Endodermal cell (in vitro differentiated cells): ENCODE data around the gene SLC34A3. TPM values are rescaled to one million over a fixed set of nuclear protein-coding genes. Genes with fewer than 3 reads are reported as not detected.
"Not testable (repeated sequence)": the region's sequence is repeated elsewhere in the genome, so short reads cannot be mapped to it uniquely, and the experiment has no call there.

Source experiments
- DNase-seq: peaks from one replicate; pipeline ENCODE4 v3.0.0-alpha.2; 2017
- H3K27ac ChIP-seq: 2 replicates; pipeline ENCODE4 v1.5.1; 2013; ENCODE audit warnings: mild to moderate bottlenecking, low read depth, low read length, moderate library complexity
- H3K27me3 ChIP-seq: 2 replicates; pipeline ENCODE4 v1.6.1; 2013; ENCODE audit warnings: mild to moderate bottlenecking, low read length, moderate library complexity; ENCODE audit not compliant: insufficient read depth, control insufficient read depth, poor library complexity, severe bottlenecking
- H3K36me3 ChIP-seq: 2 replicates; pipeline ENCODE4 v1.7.0; 2013; ENCODE audit warnings: mild to moderate bottlenecking, low read length, moderate library complexity; ENCODE audit not compliant: control insufficient read depth, insufficient read depth
- H3K4me1 ChIP-seq: one replicate; pipeline ENCODE4 v1.7.0; 2013; ENCODE audit warnings: low read length; ENCODE audit not compliant: control insufficient read depth, insufficient read depth
- H3K4me3 ChIP-seq: 2 replicates; pipeline ENCODE4 v1.5.1; 2013; ENCODE audit warnings: mild to moderate bottlenecking, low read length, moderate library complexity
- H3K9ac ChIP-seq: 2 replicates; pipeline ENCODE4 v1.6.1; 2013; ENCODE audit warnings: mild to moderate bottlenecking, low read length, moderate library complexity; ENCODE audit not compliant: poor library complexity, severe bottlenecking; ENCODE audit errors: extremely low read depth
- H3K9me3 ChIP-seq: 2 replicates; pipeline ENCODE4 v1.6.1; 2013; ENCODE audit warnings: mild to moderate bottlenecking, low read length, moderate library complexity; ENCODE audit not compliant: control insufficient read depth
- H3K27ac Mint-ChIP-seq: 2 replicates; pipeline ENCODE4 v1.8.0; 2020; ENCODE audit warnings: mixed read lengths
- H3K27me3 Mint-ChIP-seq: 2 replicates; pipeline ENCODE4 v1.8.0; 2021; ENCODE audit warnings: mild to moderate bottlenecking, mixed read lengths; ENCODE audit not compliant: insufficient read depth
- H3K36me3 Mint-ChIP-seq: 2 replicates; pipeline ENCODE4 v1.8.0; 2020; ENCODE audit warnings: low read depth, mixed read lengths
- H3K4me1 Mint-ChIP-seq: 2 replicates; pipeline ENCODE4 v1.8.0; 2020; ENCODE audit warnings: mixed read lengths
- H3K4me3 Mint-ChIP-seq: 2 replicates; pipeline ENCODE4 v1.8.0; 2020; ENCODE audit warnings: mild to moderate bottlenecking, moderate library complexity, mixed read lengths
- H3K9me3 Mint-ChIP-seq: 2 replicates; pipeline ENCODE4 v1.8.0; 2020; ENCODE audit warnings: mild to moderate bottlenecking, mixed read lengths
- CTCF ChIP-seq: fragments of 200-600 bp; sonication (generic); conservative IDR thresholded peaks from 2 replicates; pipeline ENCODE4 v1.5.0; 2021; ENCODE audit warnings: antibody characterized with exemption, mild to moderate bottlenecking
- WGBS, 2 experiments: methylation state at CpG; one replicate each; pipeline versions ENCODE4 v1.1.5 to v1.1.7; 2013; ENCODE audit warnings: missing lambda C conversion rate in 2 of 2, mixed read lengths in 1 of 2; ENCODE audit not compliant: insufficient coverage in 1 of 2, insufficient read length in 1 of 2; 5-methylcytosine and 5-hydroxymethylcytosine counted together
- total RNA-seq, 2 donors: library from RNA; stranded (reverse); fragmentation: NEBNext Ultra II Directional in 1 of 2; extraction: Animal tissue kit (Norgen Biotek cat#: 25700) in 1 of 2; gene quantifications; 2 replicates in 1 of 2; 3 replicates in 1 of 2; pipeline ENCODE4 v1.2.1, GENCODE V29; 2021

The SLC34A3 gene
- total RNA-seq, 2 donors from 2014 or later, result 0.15 TPM; not detected in 1

GRCh38 chr9:137236238-137236935, 5.7 kb downstream of the SLC34A3 start:
- WGBS, 2 experiments, result 36 to 72% methylated on average over 5 to 31 of the region's 31 CpGs
- peak; percentile 96 for DNase-seq
- Mint-ChIP-seq H3K27me3 (no peaks in the 10 kb centered on the region), H3K36me3 (no peaks in the 10 kb centered on the region), H3K4me3 (no peak overlapping the region), H3K9me3 (no peaks in the 10 kb centered on the region), H3K4me1 (peaks cover 16% of the 10 kb centered on the region), H3K27ac (no peak overlapping the region)
- H3K9ac ChIP-seq, result no peak overlapping the region
- TF ChIP-seq CTCF, result peak; percentile 100
- peaks cover 20% of the 10 kb centered on the region for H3K4me1 ChIP-seq
- no peak overlapping the region for H3K27ac ChIP-seq
- H3K9me3 ChIP-seq, result no peaks in the 10 kb centered on the region
- H3K4me3 ChIP-seq, result no peak overlapping the region
- peaks cover 5% of the 10 kb centered on the region for H3K36me3 ChIP-seq
- no peaks in the 10 kb centered on the region for H3K27me3 ChIP-seq

DNA sequence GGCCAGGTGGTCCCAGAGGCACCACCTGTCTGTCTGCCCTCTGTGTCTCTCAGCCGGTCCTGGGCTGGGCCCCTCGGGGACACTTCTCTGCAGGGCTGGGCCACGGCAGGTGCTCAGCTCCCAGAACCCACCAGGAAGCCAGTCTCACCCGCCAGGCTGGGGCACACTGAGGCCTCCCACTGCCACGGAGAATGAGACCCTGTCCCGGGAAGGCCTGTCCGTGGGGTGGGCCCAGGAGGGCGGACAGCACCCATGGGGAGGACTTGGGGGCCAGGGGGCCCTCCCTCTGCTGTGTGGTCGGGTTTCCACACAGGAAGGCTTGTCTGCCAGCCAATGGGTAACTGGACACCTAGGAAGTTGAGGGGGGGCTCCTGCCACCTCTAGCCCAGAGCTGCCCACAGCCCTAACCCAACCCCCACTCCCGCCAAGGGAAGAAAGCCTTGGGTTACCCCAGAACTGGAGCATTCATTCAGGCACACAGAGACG, 6.3 kb downstream of the SLC34A3 start:
- no peak overlapping the region for H3K27ac Mint-ChIP-seq
- H3K4me3 Mint-ChIP-seq, result no peak overlapping the region
- no peaks in the 10 kb centered on the region for H3K27me3 Mint-ChIP-seq
- WGBS, 2 experiments, result 73 to 79% methylated on average over 6 to 11 of the region's 11 CpGs
- H3K9me3 Mint-ChIP-seq, result no peaks in the 10 kb centered on the region
- H3K4me1 Mint-ChIP-seq, result peaks cover 16% of the 10 kb centered on the region
- DNase-seq, result no peak
- Histone ChIP-seq H3K36me3 (peaks cover 7% of the 10 kb centered on the region), H3K27ac (no peak overlapping the region), H3K4me1 (peaks cover 20% of the 10 kb centered on the region), H3K9me3 (no peaks in the 10 kb centered on the region), H3K4me3 (no peak overlapping the region), H3K27me3 (no peaks in the 10 kb centered on the region), H3K9ac (peak overlapping the region; percentile 41)
- H3K36me3 Mint-ChIP-seq, result no peaks in the 10 kb centered on the region
- TF ChIP-seq CTCF, result no peak

DNA sequence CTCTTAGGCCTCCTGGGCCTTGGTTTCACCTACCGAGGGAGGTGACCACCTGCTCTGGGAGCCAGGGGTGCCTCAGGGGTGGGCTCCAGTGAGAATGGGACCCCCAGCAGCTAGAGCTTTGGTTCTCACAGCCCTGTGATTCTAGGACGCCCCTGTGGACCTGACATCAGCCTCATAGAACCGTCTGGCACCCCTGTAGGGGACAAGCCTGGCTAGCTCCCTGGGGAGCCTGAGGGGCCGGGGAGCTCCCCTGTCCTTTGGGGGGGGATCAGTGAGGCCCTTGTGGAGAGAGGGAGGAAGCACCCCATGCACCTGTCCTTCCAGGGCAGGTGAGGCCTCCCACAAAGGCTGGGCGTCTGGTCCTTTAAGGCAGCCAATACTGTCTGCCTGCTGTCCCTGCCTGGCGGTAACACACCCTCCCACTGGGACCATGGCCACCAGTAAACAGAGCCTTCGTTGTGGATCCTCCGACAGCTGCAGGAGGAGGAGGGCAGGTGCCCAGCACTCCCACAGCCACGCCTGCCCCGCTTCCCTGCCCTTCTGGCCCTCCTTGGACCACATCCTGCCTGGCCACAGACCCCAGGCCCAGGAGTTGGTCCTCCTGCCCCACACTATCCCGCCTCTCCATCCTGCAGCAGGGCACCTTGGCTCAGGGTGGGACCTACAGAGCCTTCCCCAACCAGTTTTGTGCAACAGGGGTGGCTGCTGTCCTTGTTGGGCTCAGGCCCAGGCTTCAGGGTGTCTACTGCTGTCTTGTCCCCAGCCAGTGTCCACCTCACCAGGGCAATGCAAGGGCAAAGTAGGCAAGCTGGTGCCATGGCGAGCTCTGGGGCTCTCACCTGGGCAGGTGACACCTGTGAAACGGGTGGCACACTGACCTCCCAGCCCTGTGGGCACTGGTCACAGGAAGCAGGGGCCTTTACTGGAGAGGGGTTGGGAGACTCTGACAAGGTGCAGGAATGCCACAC, 7.3 kb downstream of the SLC34A3 start:
- Histone ChIP-seq H3K9me3 (no peaks in the 10 kb centered on the region), H3K27ac (no peak overlapping the region), H3K4me1 (peaks cover 25% of the 10 kb centered on the region), H3K9ac (peak overlapping the region; percentile 41), H3K4me3 (no peak overlapping the region), H3K27me3 (no peaks in the 10 kb centered on the region), H3K36me3 (peaks cover 17% of the 10 kb centered on the region)
- no peaks in the 10 kb centered on the region for H3K9me3 Mint-ChIP-seq
- H3K4me3 Mint-ChIP-seq, result peak overlapping the region; percentile 16
- H3K27ac Mint-ChIP-seq, result peak overlapping the region; percentile 74
- 73 to 78% methylated on average over 6 to 13 of the region's 13 CpGs for WGBS, 2 experiments
- H3K27me3 Mint-ChIP-seq, result no peaks in the 10 kb centered on the region
- DNase-seq, result peak; percentile 79
- no peak for TF ChIP-seq CTCF
- H3K4me1 Mint-ChIP-seq, result peaks cover 26% of the 10 kb centered on the region
- H3K36me3 Mint-ChIP-seq, result peaks cover 10% of the 10 kb centered on the region

DNA sequence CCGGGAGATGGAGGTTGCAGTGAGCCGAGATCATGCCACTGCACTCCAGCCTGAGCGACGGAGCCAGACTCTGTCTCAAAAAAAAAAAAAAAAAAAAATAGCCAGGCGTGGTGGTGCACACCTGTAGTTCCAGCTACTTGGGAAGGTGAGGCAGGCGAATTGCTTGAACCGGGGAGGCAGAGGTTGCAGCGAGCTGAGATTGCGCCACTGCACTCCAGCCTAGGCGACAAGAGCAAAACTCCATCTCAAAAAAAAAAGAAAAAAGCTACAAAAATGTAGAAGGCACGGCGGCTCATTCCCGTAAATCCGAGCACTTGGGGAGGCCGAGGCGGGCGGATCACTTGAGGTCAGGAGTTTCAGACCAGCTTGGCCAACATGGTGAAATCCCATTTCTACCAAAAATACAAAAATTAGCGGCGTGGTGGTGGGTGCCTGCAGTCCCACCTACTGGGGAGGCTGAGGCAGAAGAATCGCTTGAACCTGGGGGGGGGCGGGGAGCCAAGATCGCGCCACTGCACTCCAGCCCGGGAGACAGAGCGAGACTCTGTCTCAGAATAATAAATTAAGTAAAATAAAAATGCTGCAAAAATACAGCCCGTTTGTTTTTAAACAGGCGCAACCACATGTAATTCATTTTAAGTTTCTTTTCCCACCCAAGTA, 9.0 kb downstream of the SLC34A3 start:
- Mint-ChIP-seq H3K4me1 (peaks cover 42% of the 10 kb centered on the region), H3K27ac (peak overlapping the region; percentile 58), H3K36me3 (peaks cover 19% of the 10 kb centered on the region), H3K4me3 (peak overlapping the region; percentile 85)
- Histone ChIP-seq H3K27ac (peak overlapping the region; percentile 87), H3K4me3 (peak overlapping the region; percentile 86), H3K36me3 (peaks cover 27% of the 10 kb centered on the region), H3K9ac (peak overlapping the region; percentile 83), H3K4me1 (peaks cover 34% of the 10 kb centered on the region)
- not testable (repeated sequence) for H3K27me3 ChIP-seq, H3K27me3 Mint-ChIP-seq, DNase-seq, H3K9me3 ChIP-seq, H3K9me3 Mint-ChIP-seq
- WGBS, 2 experiments, result 64% methylated on average over 7 to 27 of the region's 27 CpGs
